ENCODE data around the gene IFRD1.

DNA sequence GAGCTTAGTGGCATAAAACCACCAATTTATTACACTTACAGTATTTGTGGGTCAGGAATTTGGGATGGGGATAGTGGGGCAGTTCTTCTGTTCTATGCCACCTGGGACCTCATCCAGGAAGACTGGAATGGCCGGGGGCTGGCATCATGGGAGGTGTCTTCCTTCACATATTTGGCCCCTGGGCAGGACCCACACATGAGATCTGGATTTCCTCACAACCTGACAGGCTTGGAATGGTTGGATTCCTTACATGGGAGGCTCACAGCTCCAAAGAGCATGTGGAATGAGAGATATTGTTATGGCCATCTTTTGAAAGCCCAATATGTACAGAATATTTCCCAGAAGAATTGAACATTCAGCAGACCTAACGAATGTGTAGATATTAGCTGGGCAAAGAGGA, 52.4 kb downstream of the IFRD1 start:
- TF ChIP-seq POLR2A (IDR thresholded peaks at IDR 0.05; ENCODE audit: low read length), result no peak
- no peak for TF ChIP-seq GATA1 (IDR thresholded peaks at IDR 0.05; ENCODE audit: low read depth, low read length)
